Measurements from ENCODE around the gene SNCA. TPM values are rescaled to one million over a fixed set of nuclear protein-coding genes. Genes with fewer than 3 reads are reported as not detected.

Gene SNCA
- polyA plus RNA-seq, 3 donors = 13.2 to 39.4 (median 24.3) TPM

GRCh38 chr4:89814362-89814761 lies 22.6 kb downstream of the SNCA start:
- intact Hi-C loops (cut with micrococcal nuclease) = no loop called here
- Histone ChIP-seq H3K36me3 (replicated peaks in 1 of 2; ENCODE audit: control insufficient read depth in 1 of 2, insufficient read depth in 2 of 2, low read length in 2 of 2) (peaks cover 0 to 9% of the 10 kb centered on the region in 2 donors), H2AFZ (ENCODE audit: insufficient read depth, low read depth, low read length, poor library complexity, severe bottlenecking) (no peak overlapping the region), H3K79me2 (ENCODE audit: insufficient read depth, low read length) (no peaks in the 10 kb centered on the region), H3K27me3 (ENCODE audit: control insufficient read depth in 2 of 2, insufficient read depth in 2 of 2, low read length in 2 of 2) (no peaks in the 10 kb centered on the region), H4K20me1 (ENCODE audit: insufficient read depth, low read length) (no peaks in the 10 kb centered on the region), H3K4me2 (replicated peaks; ENCODE audit: extremely low read depth, low read length, poor library complexity, severe bottlenecking) (no peak overlapping the region), H3K9ac (ENCODE audit: insufficient read depth, low read length, poor library complexity, severe bottlenecking) (no peak overlapping the region), H3K4me1 (ENCODE audit: control insufficient read depth in 1 of 2, insufficient read depth in 2 of 2, low read length in 2 of 2) (peaks cover 4% of the 10 kb centered on the region in 2 donors), H3K27ac (ENCODE audit: low read depth in 1 of 2, low read length in 2 of 2) (no peak overlapping the region), H3K4me3 (replicated peaks in 1 of 3; ENCODE audit: low read depth in 2 of 3, low read length in 3 of 3) (no peak overlapping the region), H3K9me3 (replicated peaks in 1 of 2; ENCODE audit: control insufficient read depth in 1 of 2, insufficient read depth in 1 of 2, low read length in 2 of 2) (no peaks in the 10 kb centered on the region)
- Mint-ChIP-seq H3K9me3 (peaks cover 0 to 5% (median 0%) of the 10 kb centered on the region in 7 donors), H3K4me1 (peaks cover 5% of the 10 kb centered on the region), H3K4me3 (no peak overlapping the region), H3K27me3 (ENCODE audit: low read depth in 3 of 3) (no peaks in the 10 kb centered on the region), H3K36me3 (peaks cover 2 to 6% of the 10 kb centered on the region in 2 donors), H3K27ac (no peak overlapping the region)
- DNase-seq = no peak
- TF ChIP-seq CTCF (IDR thresholded peaks at IDR 0.05) = no peak
- 100% methylated on average over 2 of the region's 3 CpGs for WGBS (ENCODE audit: insufficient coverage)

GRCh38 chr4:89813197-89813596 lies 23.8 kb downstream of the SNCA start:
- Histone ChIP-seq H3K4me3 (replicated peaks in 1 of 3; ENCODE audit: low read depth in 2 of 3, low read length in 3 of 3) (no peak overlapping the region), H3K9me3 (replicated peaks in 1 of 2; ENCODE audit: control insufficient read depth in 1 of 2, insufficient read depth in 1 of 2, low read length in 2 of 2) (no peaks in the 10 kb centered on the region), H2AFZ (ENCODE audit: insufficient read depth, low read depth, low read length, poor library complexity, severe bottlenecking) (no peak overlapping the region), H3K9ac (ENCODE audit: insufficient read depth, low read length, poor library complexity, severe bottlenecking) (no peak overlapping the region), H4K20me1 (ENCODE audit: insufficient read depth, low read length) (no peaks in the 10 kb centered on the region), H3K27ac (ENCODE audit: low read depth in 1 of 2, low read length in 2 of 2) (no peak overlapping the region), H3K36me3 (replicated peaks in 1 of 2; ENCODE audit: control insufficient read depth in 1 of 2, insufficient read depth in 2 of 2, low read length in 2 of 2) (peaks cover 0 to 9% of the 10 kb centered on the region in 2 donors), H3K4me1 (ENCODE audit: control insufficient read depth in 1 of 2, insufficient read depth in 2 of 2, low read length in 2 of 2) (no peaks in the 10 kb centered on the region), H3K4me2 (replicated peaks; ENCODE audit: extremely low read depth, low read length, poor library complexity, severe bottlenecking) (no peak overlapping the region), H3K79me2 (ENCODE audit: insufficient read depth, low read length) (no peaks in the 10 kb centered on the region), H3K27me3 (ENCODE audit: control insufficient read depth in 2 of 2, insufficient read depth in 2 of 2, low read length in 2 of 2) (no peaks in the 10 kb centered on the region)
- no CpG with 5 or more reads among the region's 2 CpGs for WGBS (ENCODE audit: insufficient coverage)
- no peak for DNase-seq
- Mint-ChIP-seq H3K27me3 (ENCODE audit: low read depth in 3 of 3) (no peaks in the 10 kb centered on the region), H3K4me1 (no peaks in the 10 kb centered on the region), H3K4me3 (no peak overlapping the region), H3K9me3 (peaks cover 0 to 5% (median 0%) of the 10 kb centered on the region in 7 donors), H3K27ac (no peak overlapping the region), H3K36me3 (peaks cover 6 to 7% of the 10 kb centered on the region in 2 donors)
- no peak for TF ChIP-seq CTCF (IDR thresholded peaks at IDR 0.05)
- intact Hi-C loops (cut with micrococcal nuclease) = no loop called here
